HG03097 (cell line): ENCODE results near the gene SCRN1.

Experiments
- ATAC-seq: cut with Tn5 transposase; IDR thresholded peaks from one replicate; pipeline ENCODE4 v1.9.1; 2021; ENCODE audit not compliant: unreplicated experiment, low FRiP score

SCRN1 gene

GRCh38 chr7:30005464-30005863, 15.9 kb upstream of the SCRN1 start:
- ATAC-seq: no peak

- ATAC-seq: no peak
Observed at GRCh38 chr7:30003098-30003497, 13.5 kb upstream of the SCRN1 start.

- no peak for ATAC-seq
Observed at GRCh38 chr7:30001998-30002397, 12.4 kb upstream of the SCRN1 start.

- no peak for ATAC-seq
Observed at GRCh38 chr7:29998489-29998888, 8.9 kb upstream of the SCRN1 start.

GRCh38 chr7:29996321-29996720, 6.7 kb upstream of the SCRN1 start:
- no peak for ATAC-seq

GRCh38 chr7:29995652-29996051, 6.1 kb upstream of the SCRN1 start:
- no peak for ATAC-seq

- no peak for ATAC-seq
Observed at GRCh38 chr7:29993140-29993539, 3.5 kb upstream of the SCRN1 start.

- ATAC-seq: no peak
Observed at GRCh38 chr7:29991937-29992336, 2.3 kb upstream of the SCRN1 start.

- ATAC-seq: no peak
Observed at GRCh38 chr7:29990931-29991330, 1.3 kb upstream of the SCRN1 start.

- peak; percentile 20 for ATAC-seq
Observed at GRCh38 chr7:29988424-29989256, 961 bp downstream of the SCRN1 start.

- no peak for ATAC-seq
Observed at GRCh38 chr7:29987811-29988317, 1.7 kb downstream of the SCRN1 start.

- no peak for ATAC-seq
Observed at GRCh38 chr7:29987083-29987482, 2.5 kb downstream of the SCRN1 start.

GRCh38 chr7:29980151-29980550, 9.4 kb downstream of the SCRN1 start:
- ATAC-seq: no peak

- no peak for ATAC-seq
Observed at GRCh38 chr7:29977886-29978651, 11.5 kb downstream of the SCRN1 start.

- ATAC-seq: no peak
Observed at GRCh38 chr7:29976673-29977415, 12.8 kb downstream of the SCRN1 start.

- ATAC-seq: no peak
Observed at GRCh38 chr7:29976266-29976665, 13.3 kb downstream of the SCRN1 start.

- ATAC-seq: no peak
Observed at GRCh38 chr7:29975561-29975960, 14.0 kb downstream of the SCRN1 start.

GRCh38 chr7:29974286-29974685, 15.3 kb downstream of the SCRN1 start:
- ATAC-seq: no peak

- no peak for ATAC-seq
Observed at GRCh38 chr7:29972315-29972669, 17.3 kb downstream of the SCRN1 start.

- no peak for ATAC-seq
Observed at GRCh38 chr7:29971566-29972314, 17.9 kb downstream of the SCRN1 start.
